Dendritic cell treated with granulocyte-macrophage colony-stimulating factor and Interleukin-4, amounts not matched to agents 40 ng/mL and 50 ng/mL, for 4 days (primary cell): Measurements from ENCODE around the gene DALRD3.

Experiments
- H3K27ac Mint-ChIP-seq: one replicate; pipeline ENCODE4 v1.8.0; 2022; ENCODE audit warnings: mild to moderate bottlenecking, mixed read lengths
- H3K27me3 Mint-ChIP-seq: one replicate; pipeline ENCODE4 v1.8.0; 2022; ENCODE audit warnings: mild to moderate bottlenecking, mixed read lengths
- H3K36me3 Mint-ChIP-seq: one replicate; pipeline ENCODE4 v1.8.0; 2022; ENCODE audit warnings: low read depth, mixed read lengths
- H3K4me1 Mint-ChIP-seq: one replicate; pipeline ENCODE4 v1.8.0; 2022; ENCODE audit warnings: low read depth, mixed read lengths
- H3K4me3 Mint-ChIP-seq: one replicate; pipeline ENCODE4 v1.8.0; 2022; ENCODE audit warnings: mild to moderate bottlenecking, moderate library complexity, mixed read lengths
- H3K9me3 Mint-ChIP-seq: one replicate; pipeline ENCODE4 v1.8.0; 2022; ENCODE audit warnings: mixed read lengths
- intact Hi-C: fragments of 100-400 bp; cut with micrococcal nuclease; formaldehyde crosslinking; loops from one replicate; pipeline ENCODE4 v1.15.0; 2022

The DALRD3 gene, protein sequence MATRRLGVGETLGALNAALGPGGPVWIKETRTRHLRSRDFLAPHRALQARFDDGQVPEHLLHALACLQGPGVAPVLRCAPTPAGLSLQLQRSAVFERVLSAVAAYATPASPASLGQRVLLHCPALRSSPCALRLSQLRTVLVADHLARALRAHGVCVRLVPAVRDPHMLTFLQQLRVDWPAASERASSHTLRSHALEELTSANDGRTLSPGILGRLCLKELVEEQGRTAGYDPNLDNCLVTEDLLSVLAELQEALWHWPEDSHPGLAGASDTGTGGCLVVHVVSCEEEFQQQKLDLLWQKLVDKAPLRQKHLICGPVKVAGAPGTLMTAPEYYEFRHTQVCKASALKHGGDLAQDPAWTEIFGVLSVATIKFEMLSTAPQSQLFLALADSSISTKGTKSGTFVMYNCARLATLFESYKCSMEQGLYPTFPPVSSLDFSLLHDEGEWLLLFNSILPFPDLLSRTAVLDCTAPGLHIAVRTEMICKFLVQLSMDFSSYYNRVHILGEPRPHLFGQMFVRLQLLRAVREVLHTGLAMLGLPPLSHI

GRCh38 chr3:49017971-49018706 is at the start of gene DALRD3:
Gene DALRD3, minus strand, starts transcription at chr3:49018580. Its CDS starts 16 bp downstream, at chr3:49018564.
- Mint-ChIP-seq H3K4me3 (peak within 1 kb of the TSS; percentile 91), H3K27me3 (no peaks in the 10 kb centered on the region), H3K9me3 (no peaks in the 10 kb centered on the region), H3K36me3 (peaks cover 76% of the 10 kb centered on the region), H3K27ac (peak within 1 kb of the TSS; percentile 98), H3K4me1 (peaks cover 57% of the 10 kb centered on the region)
- intact Hi-C loops, result no loop called here

- no peaks in the 10 kb centered on the region for H3K4me1 Mint-ChIP-seq
- no peaks in the 10 kb centered on the region for H3K9me3 Mint-ChIP-seq
- no peak overlapping the region for H3K27ac Mint-ChIP-seq
- H3K27me3 Mint-ChIP-seq, result no peaks in the 10 kb centered on the region
- intact Hi-C loops, result no loop called here
- H3K4me3 Mint-ChIP-seq, result no peak overlapping the region
- H3K36me3 Mint-ChIP-seq, result peaks cover 95% of the 10 kb centered on the region
Measured at GRCh38 chr3:49058011-49058410, 39.6 kb upstream of the DALRD3 start.

DNA sequence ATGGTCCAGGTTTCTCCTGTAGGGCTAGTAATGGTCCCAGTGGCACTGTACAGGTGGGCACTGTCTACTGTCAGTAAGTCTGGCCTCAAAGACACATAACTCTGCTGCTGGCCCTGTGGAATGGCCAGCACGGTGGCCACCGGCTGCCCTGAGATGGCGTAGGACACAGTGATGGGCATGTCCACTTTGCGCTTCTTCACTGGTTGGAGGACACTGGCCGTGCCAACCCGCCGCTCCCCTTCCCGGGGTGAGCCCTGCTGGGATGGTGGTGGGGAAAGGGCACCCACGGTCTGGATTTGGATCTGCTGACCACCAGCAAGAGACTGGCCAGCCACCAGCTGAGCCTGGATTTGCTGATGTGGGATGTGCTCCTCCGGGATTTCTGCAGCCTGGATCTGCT is 38.9 kb upstream of the DALRD3 start:
- H3K27me3 Mint-ChIP-seq, result no peaks in the 10 kb centered on the region
- no peaks in the 10 kb centered on the region for H3K4me1 Mint-ChIP-seq
- intact Hi-C loops, result no loop called here
- H3K9me3 Mint-ChIP-seq, result no peaks in the 10 kb centered on the region
- H3K4me3 Mint-ChIP-seq, result no peak overlapping the region
- peaks cover 97% of the 10 kb centered on the region for H3K36me3 Mint-ChIP-seq
- no peak overlapping the region for H3K27ac Mint-ChIP-seq

DNA sequence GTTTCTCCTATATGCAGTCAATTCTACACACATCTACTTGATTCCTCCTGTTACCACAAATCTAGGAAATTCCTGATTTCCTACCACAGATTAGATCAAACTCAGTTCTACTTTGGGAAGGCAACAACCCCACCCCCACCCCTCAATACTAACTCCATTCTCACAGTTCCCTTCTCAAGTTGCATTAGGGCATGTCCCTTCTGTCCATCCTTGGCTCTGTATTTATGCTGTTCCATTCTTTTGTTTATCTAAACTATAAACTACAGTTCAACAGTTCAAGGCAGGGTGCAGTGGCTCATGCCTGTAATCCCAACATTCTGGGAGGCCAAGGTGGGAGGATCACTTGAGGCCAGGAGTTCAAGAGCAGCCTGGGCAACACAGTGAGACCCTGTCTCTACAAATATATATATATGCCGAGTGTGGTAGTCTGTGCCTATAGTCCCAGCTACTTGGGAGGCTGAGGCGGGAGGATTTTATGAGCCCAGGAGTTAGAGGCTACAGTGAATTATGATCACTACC is 36.0 kb upstream of the DALRD3 start:
- no peaks in the 10 kb centered on the region for H3K9me3 Mint-ChIP-seq
- peaks cover 100% of the 10 kb centered on the region for H3K36me3 Mint-ChIP-seq
- no peak overlapping the region for H3K4me3 Mint-ChIP-seq
- no peaks in the 10 kb centered on the region for H3K27me3 Mint-ChIP-seq
- intact Hi-C loops, result no loop called here
- no peaks in the 10 kb centered on the region for H3K4me1 Mint-ChIP-seq
- H3K27ac Mint-ChIP-seq, result no peak overlapping the region

DNA sequence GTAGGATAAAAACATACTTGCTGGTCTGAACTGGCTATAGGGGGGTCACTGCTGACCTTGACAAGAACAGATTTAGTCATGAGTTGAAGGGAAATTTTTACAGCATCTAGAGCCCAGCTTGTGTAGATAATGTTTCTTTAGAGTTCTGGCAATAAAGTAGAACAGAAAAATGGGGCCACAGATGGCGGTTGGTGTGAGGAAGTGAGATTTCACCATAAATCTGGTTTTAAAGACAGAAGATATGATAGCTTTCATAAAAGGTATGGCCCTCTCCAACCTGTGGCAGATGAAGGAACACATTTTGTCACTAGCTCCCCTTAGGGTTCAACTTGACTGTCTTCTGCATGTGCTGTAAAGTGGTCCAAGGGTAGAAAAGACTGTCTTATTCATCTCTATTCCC is 35.2 kb upstream of the DALRD3 start:
- intact Hi-C loops, result no loop called here
- H3K9me3 Mint-ChIP-seq, result no peaks in the 10 kb centered on the region
- no peak overlapping the region for H3K4me3 Mint-ChIP-seq
- H3K27me3 Mint-ChIP-seq, result no peaks in the 10 kb centered on the region
- H3K36me3 Mint-ChIP-seq, result peaks cover 98% of the 10 kb centered on the region
- H3K4me1 Mint-ChIP-seq, result no peaks in the 10 kb centered on the region
- H3K27ac Mint-ChIP-seq, result no peak overlapping the region

DNA sequence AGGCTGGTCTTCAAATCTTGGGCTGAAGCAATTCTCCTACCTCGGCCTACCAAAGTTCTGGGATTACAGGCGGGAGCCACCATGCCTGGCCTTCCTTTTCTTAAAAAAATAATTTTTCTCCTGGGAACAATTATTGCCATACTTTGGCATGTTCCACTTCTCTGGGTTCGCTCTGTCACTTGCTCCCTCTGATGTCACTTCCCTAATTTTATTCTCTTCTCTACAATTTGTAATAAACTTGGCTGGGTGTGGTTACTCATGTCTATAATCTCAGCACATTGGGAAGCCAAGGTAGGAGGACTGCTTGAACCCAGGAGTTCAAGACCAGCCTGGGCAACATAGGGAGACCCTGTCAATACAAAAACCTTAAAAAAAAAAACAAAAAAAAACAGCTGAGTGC is 16.9 kb upstream of the DALRD3 start:
- no peaks in the 10 kb centered on the region for H3K27me3 Mint-ChIP-seq
- no peak overlapping the region for H3K4me3 Mint-ChIP-seq
- no peaks in the 10 kb centered on the region for H3K9me3 Mint-ChIP-seq
- H3K27ac Mint-ChIP-seq, result peak overlapping the region; percentile 89
- H3K36me3 Mint-ChIP-seq, result peaks cover 93% of the 10 kb centered on the region
- intact Hi-C loops, result no loop called here
- H3K4me1 Mint-ChIP-seq, result peaks cover 11% of the 10 kb centered on the region

GRCh38 chr3:49034650-49035049 is 16.3 kb upstream of the DALRD3 start:
- Mint-ChIP-seq H3K27me3 (no peaks in the 10 kb centered on the region), H3K9me3 (no peaks in the 10 kb centered on the region), H3K4me3 (no peak overlapping the region), H3K36me3 (peaks cover 92% of the 10 kb centered on the region), H3K27ac (peak overlapping the region; percentile 89), H3K4me1 (peaks cover 12% of the 10 kb centered on the region)
- intact Hi-C loops, result no loop called here

- Mint-ChIP-seq H3K4me1 (peaks cover 31% of the 10 kb centered on the region), H3K9me3 (no peaks in the 10 kb centered on the region), H3K36me3 (peaks cover 82% of the 10 kb centered on the region), H3K4me3 (no peak overlapping the region), H3K27me3 (no peaks in the 10 kb centered on the region), H3K27ac (no peak overlapping the region)
- intact Hi-C loops, result no loop called here
Measured at GRCh38 chr3:49032646-49033304, 14.4 kb upstream of the DALRD3 start.

DNA sequence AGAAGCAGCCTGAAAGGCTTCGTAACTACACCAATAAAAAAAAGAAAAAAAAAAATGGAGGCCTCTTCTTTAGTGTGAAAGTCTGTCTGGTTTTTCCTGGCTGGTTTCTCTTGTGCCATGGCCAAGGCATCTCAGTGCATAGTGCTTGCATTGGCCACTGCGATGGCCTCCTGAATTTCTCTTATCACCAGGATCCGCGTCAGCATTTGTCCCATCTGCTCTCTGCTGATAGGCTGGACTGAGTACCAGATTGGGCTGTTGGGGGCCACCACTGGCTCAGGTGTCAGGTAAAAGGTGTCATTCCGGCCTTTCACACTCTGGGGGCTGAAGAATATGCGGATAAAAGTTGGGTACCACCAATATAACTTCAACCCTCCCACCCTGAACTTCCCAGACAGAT is 11.9 kb upstream of the DALRD3 start:
- peaks cover 46% of the 10 kb centered on the region for H3K4me1 Mint-ChIP-seq
- no peak overlapping the region for H3K4me3 Mint-ChIP-seq
- H3K27ac Mint-ChIP-seq, result peak overlapping the region; percentile 89
- no peaks in the 10 kb centered on the region for H3K9me3 Mint-ChIP-seq
- no peaks in the 10 kb centered on the region for H3K27me3 Mint-ChIP-seq
- intact Hi-C loops, result no loop called here
- peaks cover 83% of the 10 kb centered on the region for H3K36me3 Mint-ChIP-seq

DNA sequence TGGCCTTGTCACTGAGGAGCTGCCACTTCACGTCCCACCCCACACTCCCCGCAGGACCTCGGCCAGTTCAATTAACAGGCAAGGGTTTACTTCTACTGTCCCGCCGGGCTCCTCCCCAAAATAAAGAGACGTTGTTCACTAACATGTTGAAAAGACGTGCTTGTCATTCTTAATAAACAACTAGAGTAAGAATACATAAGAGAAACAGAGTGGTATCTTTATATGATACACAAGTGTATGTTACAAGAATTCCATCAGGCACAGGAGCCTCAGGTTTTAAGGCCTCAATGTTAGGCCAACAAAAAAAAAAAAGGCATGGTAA is 11.1 kb upstream of the DALRD3 start:
- H3K36me3 Mint-ChIP-seq, result peaks cover 83% of the 10 kb centered on the region

GRCh38 chr3:49028673-49029562 is 10.5 kb upstream of the DALRD3 start, which contains the start of gene IMPDH2:
Gene IMPDH2, minus strand, starts transcription at chr3:49029398. Its CDS starts 48 bp downstream, at chr3:49029350.
- intact Hi-C loops, result loop anchor here (5.0 kb wide), 2 partner anchors 37 to 63 kb away; partner anchors contain the start of genes P4HTM and QRICH1
- H3K27me3 Mint-ChIP-seq, result no peaks in the 10 kb centered on the region
- H3K36me3 Mint-ChIP-seq, result peaks cover 83% of the 10 kb centered on the region
- H3K9me3 Mint-ChIP-seq, result no peaks in the 10 kb centered on the region
- peak within 1 kb of the TSS; percentile 89 for H3K27ac Mint-ChIP-seq
- peak within 1 kb of the TSS; percentile 81 for H3K4me3 Mint-ChIP-seq
- peaks cover 53% of the 10 kb centered on the region for H3K4me1 Mint-ChIP-seq

More for the DNA sequence above, 11.1 kb upstream of the DALRD3 start:
- H3K4me3 Mint-ChIP-seq, result peak overlapping the region; percentile 81
- H3K4me1 Mint-ChIP-seq, result peaks cover 47% of the 10 kb centered on the region
- H3K27me3 Mint-ChIP-seq, result no peaks in the 10 kb centered on the region
- H3K27ac Mint-ChIP-seq, result peak overlapping the region; percentile 89
- intact Hi-C loops, result loop anchor here (5.0 kb wide), 2 partner anchors 37 to 63 kb away; partner anchors contain the start of genes P4HTM and QRICH1
- H3K9me3 Mint-ChIP-seq, result no peaks in the 10 kb centered on the region

DNA sequence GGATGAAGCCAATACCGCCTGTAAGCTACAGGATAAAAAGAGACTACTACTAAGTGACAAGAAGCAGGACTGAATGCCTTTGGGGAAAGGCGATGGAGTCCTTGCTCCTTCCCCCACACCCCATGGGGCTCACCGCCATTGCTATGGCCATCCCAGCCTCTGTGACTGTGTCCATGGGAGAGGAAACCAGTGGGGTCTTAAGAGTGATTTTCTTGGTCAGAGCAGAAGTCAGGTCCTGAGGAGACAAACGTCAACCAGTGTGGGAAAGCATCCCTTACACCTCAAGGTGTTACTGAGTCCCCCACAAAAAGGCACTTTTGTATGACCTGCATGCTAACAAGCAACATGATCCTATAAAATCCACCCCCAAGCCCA is 9.9 kb upstream of the DALRD3 start:
- Mint-ChIP-seq H3K4me1 (peaks cover 59% of the 10 kb centered on the region), H3K4me3 (peak overlapping the region; percentile 81), H3K27ac (peak overlapping the region; percentile 89), H3K27me3 (no peaks in the 10 kb centered on the region), H3K36me3 (peaks cover 83% of the 10 kb centered on the region), H3K9me3 (no peaks in the 10 kb centered on the region)
- intact Hi-C loops, result loop anchor here (5.0 kb wide), 2 partner anchors 36 to 64 kb away; partner anchors contain the start of genes P4HTM and QRICH1

DNA sequence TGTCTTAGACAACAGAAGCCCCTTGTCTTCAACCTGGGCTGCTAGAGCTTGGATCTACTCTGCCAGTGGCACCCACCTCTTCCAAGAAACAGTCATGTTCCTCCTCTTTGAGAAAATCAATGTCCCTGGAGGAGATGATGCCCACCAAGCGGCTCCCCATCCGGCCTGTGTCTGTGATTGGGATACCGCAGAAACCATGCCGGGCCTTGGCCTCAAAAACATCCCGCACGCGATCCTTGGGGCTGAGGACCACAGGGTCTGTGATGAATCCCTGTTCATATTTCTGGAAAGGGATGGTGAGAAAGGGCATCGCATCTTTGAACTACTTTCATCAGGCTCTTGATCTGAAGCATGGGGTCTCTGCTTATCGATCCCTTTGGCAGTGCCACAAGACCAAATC is 9.3 kb upstream of the DALRD3 start:
- H3K9me3 Mint-ChIP-seq, result no peaks in the 10 kb centered on the region
- peaks cover 66% of the 10 kb centered on the region for H3K4me1 Mint-ChIP-seq
- intact Hi-C loops, result loop anchor here (5.0 kb wide), 2 partner anchors 35 to 65 kb away; partner anchors contain the start of genes P4HTM and QRICH1
- no peak overlapping the region for H3K27ac Mint-ChIP-seq
- no peaks in the 10 kb centered on the region for H3K27me3 Mint-ChIP-seq
- no peak overlapping the region for H3K4me3 Mint-ChIP-seq
- peaks cover 83% of the 10 kb centered on the region for H3K36me3 Mint-ChIP-seq
